ENCODE measurements around the gene PPM1K.

- no peak for TF ChIP-seq CTCF (conservative IDR thresholded peaks at IDR 0.05; ENCODE audit: low read length)
- TF ChIP-seq EZH2phosphoT487 (IDR thresholded peaks at IDR 0.05; ENCODE audit: borderline replicate concordance): no peak
These were observed 24.2 kb upstream of the PPM1K start for GRCh38 chr4:88308587-88308986.

Measured in Loucy (cell line).